BLaER1 treated with 17β-estradiol and CSF1 and Interleukin-3, amounts not matched to agents 10 nM and 100 nM (cell line): Measurements from ENCODE around the gene STRIP2.

ENCODE experiments used
- H3K27ac ChIP-seq, 11 experiments: shearing (Covaris generic); formaldehyde crosslinking; 2 replicates each; pipeline ENCODE4 v1.8.1; 2022
- H3K27me3 ChIP-seq, 11 experiments: shearing (Covaris generic); formaldehyde crosslinking; 2 replicates each; pipeline ENCODE4 v1.8.1; 2022
- H3K36me3 ChIP-seq, 11 experiments: shearing (Covaris generic); formaldehyde crosslinking; 2 replicates each; pipeline ENCODE4 v1.8.1; 2022
- H3K4me1 ChIP-seq, 10 experiments: shearing (Covaris generic); formaldehyde crosslinking; 2 replicates each; pipeline ENCODE4 v1.8.1; 2022
- H3K4me2 ChIP-seq, 11 experiments: shearing (Covaris generic); formaldehyde crosslinking; 2 replicates each; pipeline ENCODE4 v1.8.1; 2022
- H3K4me3 ChIP-seq, 10 experiments: shearing (Covaris generic); formaldehyde crosslinking; 2 replicates each; pipeline ENCODE4 v1.8.1; 2022
- H3K9ac ChIP-seq, 11 experiments: shearing (Covaris generic); formaldehyde crosslinking; 2 replicates each; pipeline ENCODE4 v1.8.1; 2022
- H3K9me3 ChIP-seq, 11 experiments: shearing (Covaris generic); formaldehyde crosslinking; replicated peaks in 1 of 11; 2 replicates each; pipeline ENCODE4 v1.8.1; 2022
- H4K20me1 ChIP-seq, 11 experiments: shearing (Covaris generic); formaldehyde crosslinking; 2 replicates each; pipeline ENCODE4 v1.8.1; 2022
- Cebpa-rat ChIP-seq, 11 experiments: shearing (Covaris generic); IDR thresholded peaks; 2 replicates each; pipeline ENCODE4 v1.8.1; 2022

Gene STRIP2, protein sequence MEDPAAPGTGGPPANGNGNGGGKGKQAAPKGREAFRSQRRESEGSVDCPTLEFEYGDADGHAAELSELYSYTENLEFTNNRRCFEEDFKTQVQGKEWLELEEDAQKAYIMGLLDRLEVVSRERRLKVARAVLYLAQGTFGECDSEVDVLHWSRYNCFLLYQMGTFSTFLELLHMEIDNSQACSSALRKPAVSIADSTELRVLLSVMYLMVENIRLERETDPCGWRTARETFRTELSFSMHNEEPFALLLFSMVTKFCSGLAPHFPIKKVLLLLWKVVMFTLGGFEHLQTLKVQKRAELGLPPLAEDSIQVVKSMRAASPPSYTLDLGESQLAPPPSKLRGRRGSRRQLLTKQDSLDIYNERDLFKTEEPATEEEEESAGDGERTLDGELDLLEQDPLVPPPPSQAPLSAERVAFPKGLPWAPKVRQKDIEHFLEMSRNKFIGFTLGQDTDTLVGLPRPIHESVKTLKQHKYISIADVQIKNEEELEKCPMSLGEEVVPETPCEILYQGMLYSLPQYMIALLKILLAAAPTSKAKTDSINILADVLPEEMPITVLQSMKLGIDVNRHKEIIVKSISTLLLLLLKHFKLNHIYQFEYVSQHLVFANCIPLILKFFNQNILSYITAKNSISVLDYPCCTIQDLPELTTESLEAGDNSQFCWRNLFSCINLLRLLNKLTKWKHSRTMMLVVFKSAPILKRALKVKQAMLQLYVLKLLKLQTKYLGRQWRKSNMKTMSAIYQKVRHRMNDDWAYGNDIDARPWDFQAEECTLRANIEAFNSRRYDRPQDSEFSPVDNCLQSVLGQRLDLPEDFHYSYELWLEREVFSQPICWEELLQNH

GRCh38 chr7:129433847-129434674 is at the start of gene STRIP2:
Gene STRIP2 (plus strand): TSS chr7:129434432. CDS start chr7:129434473, 41 bp downstream.
- H3K9ac ChIP-seq: peak within 1 kb of the TSS; percentile 67 to 81 (median 77)
- no peak for TF ChIP-seq Cebpa-rat (IDR thresholded peaks at IDR 0.05)
- peak within 1 kb of the TSS; percentile 85 to 100 (median 98) for H3K4me2 ChIP-seq
- H3K4me1 ChIP-seq: peaks cover 11 to 21% (median 15%) of the 10 kb centered on the region in 10 experiments
- H3K4me3 ChIP-seq: peak within 1 kb of the TSS; percentile 66 to 84 (median 72)
- no peaks in the 10 kb centered on the region for H3K9me3 ChIP-seq
- peaks cover 40 to 55% (median 50%) of the 10 kb centered on the region in 11 experiments for H3K27me3 ChIP-seq
- H4K20me1 ChIP-seq: peaks cover 0 to 18% (median 0%) of the 10 kb centered on the region in 11 experiments; a peak in 4 of 22 replicates
- H3K27ac ChIP-seq: peak within 1 kb of the TSS in 9 of 11 experiments; percentile 7 to 66 (median 37); a peak in 13 of 22 replicates
- H3K36me3 ChIP-seq: no peaks in the 10 kb centered on the region

GRCh38 chr7:129385116-129385515 is 49.1 kb upstream of the STRIP2 start:
- Histone ChIP-seq H4K20me1 (no peaks in the 10 kb centered on the region), H3K9ac (no peak overlapping the region), H3K27ac (no peak overlapping the region), H3K9me3 (no peaks in the 10 kb centered on the region), H3K36me3 (peaks cover 9 to 72% (median 24%) of the 10 kb centered on the region in 11 experiments; a peak in 18 of 22 replicates), H3K27me3 (no peaks in the 10 kb centered on the region), H3K4me1 (no peaks in the 10 kb centered on the region; a peak in 1 of 20 replicates), H3K4me3 (no peak overlapping the region), H3K4me2 (no peak overlapping the region)
- TF ChIP-seq Cebpa-rat (IDR thresholded peaks at IDR 0.05): no peak

GRCh38 chr7:129385598-129385997 is 48.6 kb upstream of the STRIP2 start:
- Histone ChIP-seq H3K27me3 (no peaks in the 10 kb centered on the region), H3K4me1 (no peaks in the 10 kb centered on the region; a peak in 1 of 20 replicates), H3K9me3 (no peaks in the 10 kb centered on the region), H3K36me3 (peaks cover 10 to 72% (median 24%) of the 10 kb centered on the region in 11 experiments; a peak in 19 of 22 replicates), H3K4me3 (no peak overlapping the region), H3K27ac (no peak overlapping the region), H3K9ac (no peak overlapping the region), H4K20me1 (no peaks in the 10 kb centered on the region), H3K4me2 (no peak overlapping the region)
- TF ChIP-seq Cebpa-rat (IDR thresholded peaks at IDR 0.05): no peak

- Histone ChIP-seq H4K20me1 (no peaks in the 10 kb centered on the region), H3K27me3 (no peaks in the 10 kb centered on the region), H3K4me2 (no peak overlapping the region)
These were observed 47.7 kb upstream of the STRIP2 start for GRCh38 chr7:129386506-129386905.

GRCh38 chr7:129387537-129387936 is 46.7 kb upstream of the STRIP2 start:
- Histone ChIP-seq H3K36me3 (peaks cover 15 to 71% (median 27%) of the 10 kb centered on the region in 11 experiments; a peak in 17 of 22 replicates), H3K9me3 (no peaks in the 10 kb centered on the region)

More at GRCh38 chr7:129386506-129386905, 47.7 kb upstream of the STRIP2 start:
- no peak overlapping the region for H3K4me3 ChIP-seq
- no peak for TF ChIP-seq Cebpa-rat (IDR thresholded peaks at IDR 0.05)
- no peaks in the 10 kb centered on the region; a peak in 1 of 20 replicates for H3K4me1 ChIP-seq
- H3K9me3 ChIP-seq: no peaks in the 10 kb centered on the region
- no peak overlapping the region for H3K9ac ChIP-seq
- no peak overlapping the region for H3K27ac ChIP-seq
- peaks cover 11 to 71% (median 21%) of the 10 kb centered on the region in 11 experiments; a peak in 17 of 22 replicates for H3K36me3 ChIP-seq

GRCh38 chr7:129388333-129389098 is 45.7 kb upstream of the STRIP2 start:
- H3K4me1 ChIP-seq: no peaks in the 10 kb centered on the region; a peak in 1 of 20 replicates
- no peaks in the 10 kb centered on the region for H3K9me3 ChIP-seq
- no peak overlapping the region for H3K4me2 ChIP-seq
- no peak overlapping the region for H3K27ac ChIP-seq
- TF ChIP-seq Cebpa-rat (IDR thresholded peaks at IDR 0.05): no peak
- H3K9ac ChIP-seq: no peak overlapping the region
- peaks cover 12 to 62% (median 30%) of the 10 kb centered on the region in 11 experiments; a peak in 17 of 22 replicates for H3K36me3 ChIP-seq
- H4K20me1 ChIP-seq: no peaks in the 10 kb centered on the region
- H3K4me3 ChIP-seq: no peak overlapping the region
- H3K27me3 ChIP-seq: no peaks in the 10 kb centered on the region

More at GRCh38 chr7:129387537-129387936, 46.7 kb upstream of the STRIP2 start:
- Histone ChIP-seq H3K27ac (no peak overlapping the region), H3K4me2 (no peak overlapping the region), H3K4me1 (no peaks in the 10 kb centered on the region; a peak in 1 of 20 replicates), H4K20me1 (no peaks in the 10 kb centered on the region), H3K27me3 (no peaks in the 10 kb centered on the region), H3K4me3 (no peak overlapping the region), H3K9ac (no peak overlapping the region)
- no peak for TF ChIP-seq Cebpa-rat (IDR thresholded peaks at IDR 0.05)

DNA sequence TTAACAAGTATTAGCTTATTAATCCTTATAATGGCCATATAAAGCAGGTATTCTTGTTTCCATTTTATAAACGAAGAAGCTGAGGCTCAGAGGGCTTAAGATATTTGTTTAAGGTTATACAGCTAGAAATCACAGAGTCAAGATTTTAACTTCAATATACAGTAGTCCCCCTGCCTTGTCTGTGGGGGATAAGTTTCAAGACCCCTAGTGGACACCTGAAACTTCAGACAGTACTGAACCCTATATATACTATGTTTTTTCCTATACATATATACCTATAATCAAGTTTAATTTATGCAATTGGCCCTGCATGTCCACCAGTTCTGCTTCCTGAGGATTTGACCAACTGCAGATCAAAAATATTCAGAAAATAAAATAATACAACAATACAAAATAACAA is 44.4 kb upstream of the STRIP2 start:
- no peak for TF ChIP-seq Cebpa-rat (IDR thresholded peaks at IDR 0.05)
- no peaks in the 10 kb centered on the region for H4K20me1 ChIP-seq
- no peaks in the 10 kb centered on the region for H3K9me3 ChIP-seq
- peaks cover 0 to under 1% (median 0%) of the 10 kb centered on the region in 10 experiments; a peak in 2 of 20 replicates for H3K4me1 ChIP-seq
- H3K36me3 ChIP-seq: peaks cover 11 to 64% (median 31%) of the 10 kb centered on the region in 11 experiments; a peak in 17 of 22 replicates
- H3K27ac ChIP-seq: no peak overlapping the region
- H3K4me3 ChIP-seq: no peak overlapping the region
- H3K9ac ChIP-seq: no peak overlapping the region
- H3K4me2 ChIP-seq: no peak overlapping the region
- H3K27me3 ChIP-seq: no peaks in the 10 kb centered on the region

DNA sequence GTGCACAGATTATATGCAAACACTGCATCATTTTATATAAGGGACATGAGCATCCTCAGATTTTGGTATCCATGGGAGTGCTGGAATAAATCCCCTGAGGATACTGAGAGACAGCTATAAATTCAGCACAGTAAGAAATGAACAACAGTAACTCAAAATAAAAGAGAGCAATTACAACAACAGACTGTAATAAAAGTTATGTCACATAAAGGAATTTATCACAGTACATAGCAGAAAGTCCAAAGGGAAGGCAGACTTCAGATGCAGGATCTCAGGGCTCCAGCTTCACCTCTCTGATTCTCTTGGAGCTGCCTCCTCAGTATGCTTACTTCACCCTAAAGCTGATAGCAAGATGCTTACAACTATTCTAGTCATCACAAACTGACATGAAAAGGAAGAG is 43.9 kb upstream of the STRIP2 start:
- Histone ChIP-seq H3K27ac (no peak overlapping the region), H3K9ac (no peak overlapping the region), H3K9me3 (no peaks in the 10 kb centered on the region), H3K4me2 (no peak overlapping the region), H3K4me1 (peaks cover 0 to 4% (median 0%) of the 10 kb centered on the region in 10 experiments; a peak in 2 of 20 replicates), H3K4me3 (no peak overlapping the region), H3K36me3 (peaks cover 11 to 65% (median 31%) of the 10 kb centered on the region in 11 experiments; a peak in 17 of 22 replicates), H4K20me1 (peaks cover 0 to 3% (median 0%) of the 10 kb centered on the region in 11 experiments; a peak in 1 of 22 replicates), H3K27me3 (no peaks in the 10 kb centered on the region)
- no peak for TF ChIP-seq Cebpa-rat (IDR thresholded peaks at IDR 0.05)
